Chondrocyte (in vitro differentiated cells): ENCODE data around the gene HMX3. TPM values are rescaled to one million over a fixed set of nuclear protein-coding genes. Genes with fewer than 3 reads are reported as not detected.

Source experiments
- DNase-seq: peaks from one replicate; pipeline ENCODE4 v3.0.0; 2021; ENCODE audit warnings: mixed read lengths, low spot score
- H3K27ac Mint-ChIP-seq: one replicate; pipeline ENCODE4 v1.8.0; 2021; ENCODE audit warnings: mild to moderate bottlenecking, moderate library complexity, mixed read lengths; ENCODE audit not compliant: unreplicated experiment
- H3K27me3 Mint-ChIP-seq: 2 replicates; pipeline ENCODE4 v1.8.0; 2021; ENCODE audit warnings: low read depth, mixed read lengths
- H3K36me3 Mint-ChIP-seq: 2 replicates; pipeline ENCODE4 v1.8.0; 2021; ENCODE audit warnings: low read depth, mixed read lengths
- H3K4me1 Mint-ChIP-seq: 2 replicates; pipeline ENCODE4 v1.8.0; 2021; ENCODE audit warnings: low read depth, mild to moderate bottlenecking, mixed read lengths
- H3K4me3 Mint-ChIP-seq: one replicate; pipeline ENCODE4 v1.8.0; 2021; ENCODE audit warnings: mild to moderate bottlenecking, moderate library complexity, mixed read lengths; ENCODE audit not compliant: unreplicated experiment
- H3K9me3 Mint-ChIP-seq: 2 replicates; pipeline ENCODE4 v1.8.0; 2021; ENCODE audit warnings: low read depth, mixed read lengths
- CTCF ChIP-seq: fragments of 200-600 bp; sonication (generic); IDR thresholded peaks from 2 replicates; pipeline ENCODE4 v1.5.0; 2021; ENCODE audit warnings: antibody characterized with exemption, mild to moderate bottlenecking, moderate library complexity
- total RNA-seq: library from RNA; stranded (reverse); gene quantifications from 3 replicates; pipeline ENCODE4 v1.2.1, GENCODE V29; 2021

HMX3 gene
- total RNA-seq, 1 donor from 2014 or later: not detected

- no peak overlapping the region for H3K4me3 Mint-ChIP-seq
- no peak for TF ChIP-seq CTCF
- no peaks in the 10 kb centered on the region for H3K9me3 Mint-ChIP-seq
- H3K36me3 Mint-ChIP-seq: peaks cover 3% of the 10 kb centered on the region
- no peak overlapping the region for H3K27ac Mint-ChIP-seq
- DNase-seq: no peak
- H3K27me3 Mint-ChIP-seq: peaks cover 78% of the 10 kb centered on the region
- peaks cover 15% of the 10 kb centered on the region for H3K4me1 Mint-ChIP-seq
Observed at GRCh38 chr10:123146894-123147634, 11.3 kb downstream of the HMX3 start.

GRCh38 chr10:123147635-123148413 lies 12.1 kb downstream of the HMX3 start, which contains the start of gene HMX2:
Gene HMX2 (plus strand): TSS chr10:123148136. CDS start chr10:123148379, 243 bp downstream.
- peak; percentile 72 for DNase-seq
- Mint-ChIP-seq H3K27me3 (peaks cover 77% of the 10 kb centered on the region), H3K4me1 (peaks cover 15% of the 10 kb centered on the region), H3K36me3 (peaks cover 3% of the 10 kb centered on the region), H3K9me3 (no peaks in the 10 kb centered on the region), H3K27ac (no peak within 1 kb of the TSS), H3K4me3 (peak within 1 kb of the TSS; percentile 32)
- TF ChIP-seq CTCF: no peak

DNA sequence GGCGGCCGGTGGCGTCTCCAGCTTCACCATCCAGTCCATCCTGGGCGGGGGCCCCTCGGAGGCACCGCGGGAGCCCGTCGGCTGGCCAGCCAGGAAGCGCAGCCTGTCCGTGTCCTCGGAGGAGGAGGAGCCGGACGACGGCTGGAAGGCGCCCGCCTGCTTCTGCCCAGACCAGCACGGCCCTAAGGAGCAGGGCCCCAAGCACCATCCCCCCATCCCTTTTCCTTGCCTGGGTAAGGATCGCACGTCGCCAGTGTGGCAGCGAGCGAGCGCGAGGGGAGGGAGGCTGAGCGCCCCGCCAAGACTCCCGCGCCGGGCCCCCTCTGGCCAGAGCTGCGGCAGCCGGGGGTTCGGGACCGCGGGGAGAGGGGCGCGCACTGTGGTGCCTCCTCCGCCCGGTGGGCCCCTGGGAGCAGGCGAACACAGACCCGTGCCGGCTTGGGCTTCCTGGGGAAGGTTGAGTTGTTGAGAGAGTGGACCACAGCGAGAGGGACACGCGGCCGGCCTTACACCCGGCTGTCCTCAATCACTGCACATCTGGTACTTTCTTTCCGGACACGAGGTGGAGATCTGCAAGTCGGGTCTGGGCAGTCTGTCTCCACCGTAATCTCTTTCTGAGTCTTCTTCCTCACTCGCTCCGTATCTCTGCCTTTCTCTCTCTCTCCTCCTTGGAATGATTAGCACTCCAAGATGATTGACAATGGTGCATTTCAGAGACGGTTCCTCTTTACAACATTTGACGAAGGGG lies 12.8 kb downstream of the HMX3 start:
- TF ChIP-seq CTCF: no peak
- H3K4me3 Mint-ChIP-seq: peak overlapping the region; percentile 32
- H3K9me3 Mint-ChIP-seq: no peaks in the 10 kb centered on the region
- peaks cover 3% of the 10 kb centered on the region for H3K36me3 Mint-ChIP-seq
- DNase-seq: peak; percentile 79
- peaks cover 15% of the 10 kb centered on the region for H3K4me1 Mint-ChIP-seq
- no peak overlapping the region for H3K27ac Mint-ChIP-seq
- peaks cover 70% of the 10 kb centered on the region for H3K27me3 Mint-ChIP-seq

DNA sequence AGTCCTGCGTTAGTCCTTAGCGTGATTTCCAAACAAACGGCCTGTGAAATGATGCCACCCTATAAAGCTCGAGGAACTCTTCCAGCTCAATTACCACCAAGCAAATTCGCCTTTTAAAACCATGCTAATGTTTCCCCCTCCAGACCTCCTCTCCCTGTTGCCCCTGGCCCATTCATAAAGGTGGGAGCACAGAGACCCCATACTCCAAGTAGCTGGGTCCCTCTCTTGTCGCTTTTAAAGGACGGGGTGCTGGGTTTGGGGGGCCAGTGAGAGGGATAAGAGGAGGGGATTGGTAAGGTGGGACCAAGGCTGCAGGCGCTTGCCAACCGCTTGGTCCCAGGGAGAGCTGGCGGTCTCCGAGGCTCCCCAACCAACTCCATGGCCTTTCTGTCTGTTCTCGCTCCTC lies 13.4 kb downstream of the HMX3 start:
- H3K27me3 Mint-ChIP-seq: peaks cover 64% of the 10 kb centered on the region
- no peak for DNase-seq
- H3K4me1 Mint-ChIP-seq: peaks cover 18% of the 10 kb centered on the region
- no peak for TF ChIP-seq CTCF
- no peaks in the 10 kb centered on the region for H3K9me3 Mint-ChIP-seq
- H3K36me3 Mint-ChIP-seq: peaks cover 2% of the 10 kb centered on the region
- H3K4me3 Mint-ChIP-seq: peak overlapping the region; percentile 32
- no peak overlapping the region for H3K27ac Mint-ChIP-seq
